Endometrium (tissue), 2 donors: ENCODE results near the gene KLHDC8B.
A peak's percentile ranks its signal among the peaks of the same experiment; 100 is the strongest.
"Not testable (repeated sequence)": the region's sequence is repeated elsewhere in the genome, so short reads cannot be mapped to it uniquely, and the experiment has no call there.

Experiments used
- FAIRE-seq: peaks from 2 replicates; lab custom pipeline; 2012; peaks lifted over from hg19 to GRCh38; lab: Jason Lieb, UNC
- donor health status: control.
- donor health status: control.

The KLHDC8B gene

DNA sequence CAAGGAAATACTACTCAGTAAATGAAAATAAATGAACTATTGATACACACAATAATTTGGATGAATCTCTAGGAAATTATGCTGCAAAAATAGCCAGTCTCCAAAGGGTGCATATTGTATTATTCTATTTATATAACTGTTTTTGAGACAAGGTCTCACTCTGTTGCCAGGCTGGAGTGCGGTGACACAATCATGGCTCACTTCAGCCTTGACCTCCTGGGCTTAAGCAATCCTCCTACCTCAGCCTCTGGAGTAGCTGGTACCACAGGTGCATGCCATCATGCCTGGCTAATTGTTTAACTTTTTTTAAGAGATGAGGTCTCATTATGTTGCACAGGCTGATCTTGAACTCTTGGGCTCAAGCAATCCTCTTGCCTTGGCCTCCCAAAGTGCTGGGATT is 12.5 kb downstream of the KLHDC8B start:
- no peak for FAIRE-seq

GRCh38 chr3:49191741-49192140 is 20.3 kb downstream of the KLHDC8B start:
- no peak for FAIRE-seq

DNA sequence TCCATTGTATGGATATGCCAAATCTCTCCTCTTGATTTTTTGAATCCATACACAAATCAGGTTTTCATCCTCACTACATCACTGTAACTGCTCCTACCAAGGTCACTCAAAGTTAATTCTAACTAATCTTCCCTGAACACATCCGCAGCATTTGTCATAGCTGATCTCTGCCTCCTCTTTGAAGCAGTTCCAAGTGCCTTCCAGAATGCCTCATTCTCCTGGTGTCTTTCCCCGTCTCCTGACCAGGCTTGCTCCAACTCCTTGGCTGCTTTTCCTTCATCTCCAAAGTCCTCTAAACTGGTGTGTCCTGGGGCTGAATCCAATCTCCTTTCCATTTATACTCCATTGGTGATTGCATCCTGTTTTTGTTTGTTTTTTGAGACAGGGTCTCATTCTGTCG is 26.8 kb downstream of the KLHDC8B start:
- FAIRE-seq, result no peak

GRCh38 chr3:49198611-49199230 is 27.3 kb downstream of the KLHDC8B start:
- no peak for FAIRE-seq

DNA sequence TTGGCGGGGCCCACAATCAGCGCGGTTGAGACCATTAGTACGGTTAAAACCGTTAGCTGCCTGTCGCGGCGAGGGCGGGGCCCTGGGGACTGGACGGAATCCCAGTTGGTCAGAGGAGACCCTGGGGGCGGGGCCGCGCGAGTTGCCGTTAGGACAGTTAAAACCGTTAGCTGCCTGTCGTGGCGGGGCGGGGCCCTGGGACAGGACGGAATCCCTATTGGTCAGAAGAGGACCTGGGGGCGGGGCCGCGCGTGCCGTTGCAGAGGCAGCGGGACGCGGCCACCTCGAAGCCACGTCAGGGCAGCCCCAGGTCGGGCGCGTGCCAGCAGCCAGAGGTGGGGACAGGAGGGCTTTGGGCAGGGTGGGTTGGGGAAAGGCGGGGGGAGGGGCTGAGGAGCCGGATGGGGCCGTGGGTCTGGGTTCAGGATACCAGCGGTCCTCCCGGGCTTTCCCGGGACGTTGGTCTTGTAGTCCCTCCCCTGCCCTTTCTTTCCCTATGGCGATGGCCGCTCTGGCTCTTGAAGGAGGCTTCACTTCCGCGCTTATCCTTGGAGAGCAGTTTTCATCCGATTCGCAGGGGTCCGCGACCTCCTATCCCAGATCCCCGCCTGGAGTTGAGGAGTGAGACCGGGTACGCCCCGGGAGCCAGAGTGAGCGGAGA is 28.0 kb downstream of the KLHDC8B start:
- no peak for FAIRE-seq

DNA sequence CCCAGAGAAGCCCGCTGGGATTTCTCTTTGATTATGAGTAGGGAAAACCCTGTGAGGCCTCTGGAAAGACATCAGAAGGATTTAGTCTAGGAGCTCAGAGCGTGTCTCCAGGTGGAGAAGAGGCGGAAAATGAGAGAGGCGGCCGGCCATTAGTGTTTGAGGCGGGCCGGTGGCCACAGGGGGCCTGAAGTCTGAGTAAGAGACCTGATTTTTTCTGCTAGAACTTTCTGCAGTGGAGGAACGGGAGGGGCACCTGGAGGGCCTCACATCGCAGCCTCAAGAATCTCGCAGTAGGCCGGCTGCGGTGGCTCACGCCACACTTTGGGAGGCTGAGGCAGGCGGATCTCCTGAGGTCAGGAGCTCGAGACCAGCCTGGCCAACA is 28.5 kb downstream of the KLHDC8B start:
- FAIRE-seq, result no peak

GRCh38 chr3:49213541-49213943 is 42.1 kb downstream of the KLHDC8B start:
- FAIRE-seq, result no peak

GRCh38 chr3:49213998-49214397 is 42.6 kb downstream of the KLHDC8B start:
- FAIRE-seq, result no peak

GRCh38 chr3:49216687-49217086 is 45.3 kb downstream of the KLHDC8B start:
- not testable (repeated sequence) for FAIRE-seq

GRCh38 chr3:49217108-49217507 is 45.7 kb downstream of the KLHDC8B start:
- not testable (repeated sequence) for FAIRE-seq

GRCh38 chr3:49217688-49218470 is 46.5 kb downstream of the KLHDC8B start:
- no peak for FAIRE-seq

GRCh38 chr3:49218471-49218989 is 47.1 kb downstream of the KLHDC8B start:
- FAIRE-seq, result peak; percentile 87

- no peak for FAIRE-seq
These were observed 47.7 kb downstream of the KLHDC8B start for GRCh38 chr3:49219132-49219531.

GRCh38 chr3:49220985-49221563 is 49.7 kb downstream of the KLHDC8B start:
- FAIRE-seq, result not testable (repeated sequence)

DNA sequence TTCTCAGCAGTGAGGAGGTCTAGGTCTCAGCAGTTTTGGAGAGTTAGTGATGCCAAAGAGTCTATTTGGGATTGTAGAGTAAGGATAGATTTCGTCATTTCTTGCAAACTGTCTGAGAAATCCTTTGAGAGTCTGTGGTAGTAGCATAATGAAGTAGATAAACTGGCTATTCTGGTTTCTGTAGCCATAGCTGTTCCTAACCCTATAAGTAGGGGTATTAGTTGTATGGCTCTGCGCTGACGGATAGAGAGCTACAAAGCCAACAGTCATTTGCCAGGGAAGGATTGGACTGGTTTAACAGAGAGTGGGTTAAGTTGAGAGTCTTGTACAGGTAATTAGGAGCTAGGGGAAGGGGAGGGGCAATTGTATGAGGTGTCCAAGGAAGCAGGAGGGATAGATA is 50.6 kb downstream of the KLHDC8B start:
- no peak for FAIRE-seq
